CD14-positive monocyte (primary cell): ENCODE results near the gene GPR39. TPM values are rescaled to one million over a fixed set of nuclear protein-coding genes. Genes with fewer than 3 reads are reported as not detected.
A peak's percentile ranks its signal among the peaks of the same experiment; 100 is the strongest.

Source experiments
- DNase-seq, 3 donors: peaks; one replicate each; pipeline ENCODE4 v3.0.0-alpha.2; 2011 to 2022
- H2AFZ ChIP-seq: 2 replicates; pipeline ENCODE4 v1.6.0; 2012; ENCODE audit warnings: mild to moderate bottlenecking, low read depth, low read length, inconsistent platforms; ENCODE audit not compliant: insufficient read depth, poor library complexity, severe bottlenecking
- H3K27ac ChIP-seq, 2 donors: 1 replicate in 1 of 2; 2 replicates in 1 of 2; pipeline ENCODE4 v1.5.1; 2012 to 2013; ENCODE audit warnings: low read length in 2 of 2, control low read depth in 1 of 2, inconsistent platforms in 1 of 2, low read depth in 1 of 2, mild to moderate bottlenecking in 1 of 2
- H3K27me3 ChIP-seq, 2 donors: one replicate each; pipeline versions ENCODE4 v1.6.0 to v1.6.1; 2011 to 2013; ENCODE audit warnings: low read length in 2 of 2; ENCODE audit not compliant: control insufficient read depth in 2 of 2, insufficient read depth in 2 of 2
- H3K36me3 ChIP-seq, 2 donors: replicated peaks in 1 of 2; 1 replicate in 1 of 2; 2 replicates in 1 of 2; pipeline versions ENCODE4 v1.5.1 to v1.6.1; 2012 to 2013; ENCODE audit warnings: low read length in 2 of 2, control low read depth in 1 of 2, inconsistent platforms in 1 of 2, mild to moderate bottlenecking in 1 of 2; ENCODE audit not compliant: insufficient read depth in 2 of 2, control insufficient read depth in 1 of 2
- H3K4me1 ChIP-seq, 2 donors: 1 replicate in 1 of 2; 2 replicates in 1 of 2; pipeline versions ENCODE4 v1.5.1 to v1.6.1; 2012 to 2013; ENCODE audit warnings: low read length in 2 of 2, control low read depth in 1 of 2, inconsistent platforms in 1 of 2, mild to moderate bottlenecking in 1 of 2, moderate library complexity in 1 of 2; ENCODE audit not compliant: insufficient read depth in 2 of 2, control insufficient read depth in 1 of 2
- H3K4me2 ChIP-seq: replicated peaks from 2 replicates; pipeline ENCODE3; 2012; ENCODE audit warnings: low read length, moderate library complexity, mild to moderate bottlenecking; ENCODE audit not compliant: poor library complexity, severe bottlenecking; ENCODE audit errors: extremely low read depth
- H3K4me3 ChIP-seq, 3 experiments: fragments of 200-600 bp in 1 of 3; sonication (generic) in 1 of 3; replicated peaks in 1 of 3; 1 replicate in 2 of 3; 2 replicates in 1 of 3; pipeline ENCODE4 v1.5.1; 2011 to 2013; ENCODE audit warnings: low read length in 3 of 3, mild to moderate bottlenecking in 3 of 3, control low read depth in 2 of 3, low read depth in 2 of 3, inconsistent platforms in 1 of 3, moderate library complexity in 1 of 3
- H3K79me2 ChIP-seq: 2 replicates; pipeline ENCODE4 v1.6.0; 2012; ENCODE audit warnings: mild to moderate bottlenecking, control low read depth, inconsistent platforms, low read length, moderate library complexity; ENCODE audit not compliant: insufficient read depth
- H3K9ac ChIP-seq: 2 replicates; pipeline ENCODE4 v1.6.0; 2017; ENCODE audit warnings: low read length, mild to moderate bottlenecking; ENCODE audit not compliant: insufficient read depth, poor library complexity, severe bottlenecking
- H3K9me3 ChIP-seq, 2 donors: replicated peaks in 1 of 2; 1 replicate in 1 of 2; 2 replicates in 1 of 2; pipeline versions ENCODE4 v1.5.1 to v1.6.1; 2012 to 2013; ENCODE audit warnings: low read length in 2 of 2, control low read depth in 1 of 2; ENCODE audit not compliant: control insufficient read depth in 1 of 2, insufficient read depth in 1 of 2
- H4K20me1 ChIP-seq: 2 replicates; pipeline ENCODE4 v1.6.0; 2012; ENCODE audit warnings: mild to moderate bottlenecking, low read length, control low read depth, moderate library complexity; ENCODE audit not compliant: insufficient read depth
- H3K27ac Mint-ChIP-seq, 7 donors: one replicate each; pipeline ENCODE4 v1.8.0; 2020; ENCODE audit warnings: mild to moderate bottlenecking in 7 of 7, mixed read lengths in 7 of 7, moderate library complexity in 6 of 7, inconsistent platforms in 2 of 7
- H3K27me3 Mint-ChIP-seq, 3 donors: one replicate each; pipeline ENCODE4 v1.8.0; 2021 to 2022; ENCODE audit warnings: low read depth in 3 of 3, mild to moderate bottlenecking in 3 of 3, mixed read lengths in 3 of 3, moderate library complexity in 3 of 3, inconsistent platforms in 1 of 3
- H3K36me3 Mint-ChIP-seq, 2 donors: one replicate each; pipeline ENCODE4 v1.8.0; 2020; ENCODE audit warnings: mixed read lengths in 2 of 2, inconsistent platforms in 1 of 2, mild to moderate bottlenecking in 1 of 2
- H3K4me1 Mint-ChIP-seq: one replicate; pipeline ENCODE4 v1.8.0; 2020; ENCODE audit warnings: mild to moderate bottlenecking, mixed read lengths
- H3K4me3 Mint-ChIP-seq, 2 donors: one replicate each; pipeline ENCODE4 v1.8.0; 2020; ENCODE audit warnings: mild to moderate bottlenecking in 2 of 2, mixed read lengths in 2 of 2, moderate library complexity in 1 of 2
- H3K9me3 Mint-ChIP-seq, 7 donors: one replicate each; pipeline ENCODE4 v1.8.0; 2020 to 2022; ENCODE audit warnings: mixed read lengths in 7 of 7, mild to moderate bottlenecking in 6 of 7, moderate library complexity in 6 of 7, inconsistent platforms in 2 of 7
- CTCF ChIP-seq: fragments of 200-600 bp; IDR thresholded peaks from one replicate; pipeline ENCODE4 v1.8.0; 2022; ENCODE audit warnings: antibody characterized with exemption, mild to moderate bottlenecking
- WGBS: methylation state at CpG from one replicate; pipeline ENCODE4 v1.1.5; 2013; ENCODE audit warnings: missing lambda C conversion rate; ENCODE audit not compliant: insufficient coverage; 5-methylcytosine and 5-hydroxymethylcytosine counted together
- intact Hi-C, 2 donors: fragments of 100-400 bp; cut with micrococcal nuclease; formaldehyde crosslinking; loops; one replicate each; pipeline versions ENCODE4 v1.15.0 to v1.15.1; 2023
- polyA plus RNA-seq, 3 donors: library from polyadenylated mRNA; depleted of rRNA in 1 of 3; unstranded in 2 of 3; stranded (reverse) in 1 of 3; fragments of 300-500 nt in 2 of 3; fragments of >200 nt in 1 of 3; fragmentation: Illumina TruSeq in 2 of 3; gene quantifications; 1 replicate in 2 of 3; 2 replicates in 1 of 3; pipeline ENCODE4 v1.2.3, GENCODE V29; 2012 to 2021

GPR39 gene
- polyA plus RNA-seq, 3 donors: 0.12 TPM; not detected in 2

- H3K27me3 Mint-ChIP-seq: peaks cover 2 to 9% (median 2%) of the 10 kb centered on the region in 3 donors
- no peaks in the 10 kb centered on the region for H3K36me3 ChIP-seq
- peak overlapping the region; percentile 42 for H2AFZ ChIP-seq
- H3K27me3 ChIP-seq: no peaks in the 10 kb centered on the region
- peak overlapping the region; percentile 7 for H3K4me2 ChIP-seq
- H3K27ac ChIP-seq: no peak overlapping the region
- H3K9ac ChIP-seq: no peak overlapping the region
- DNase-seq: peak; percentile 47 to 55 (median 50)
- WGBS: 16% methylated on average over 9 of the region's 18 CpGs
- no peaks in the 10 kb centered on the region for H4K20me1 ChIP-seq
- no peaks in the 10 kb centered on the region for H3K36me3 Mint-ChIP-seq
- H3K9me3 ChIP-seq: no peaks in the 10 kb centered on the region
- intact Hi-C loops: no loop called here
- peaks cover 8% of the 10 kb centered on the region for H3K4me1 Mint-ChIP-seq
- H3K27ac Mint-ChIP-seq: peak overlapping the region in 1 of 7 donors; percentile 20
- H3K4me3 Mint-ChIP-seq: peak overlapping the region in 1 of 2 donors; percentile 27
- no peak for TF ChIP-seq CTCF
- H3K4me3 ChIP-seq: no peak overlapping the region
- H3K9me3 Mint-ChIP-seq: peaks cover 0 to 6% (median 0%) of the 10 kb centered on the region in 7 donors
- peaks cover 4 to 10% of the 10 kb centered on the region in 2 donors for H3K4me1 ChIP-seq
- no peaks in the 10 kb centered on the region for H3K79me2 ChIP-seq
These were observed 229.3 kb downstream of the GPR39 start for GRCh38 chr2:132645722-132646539.

DNA sequence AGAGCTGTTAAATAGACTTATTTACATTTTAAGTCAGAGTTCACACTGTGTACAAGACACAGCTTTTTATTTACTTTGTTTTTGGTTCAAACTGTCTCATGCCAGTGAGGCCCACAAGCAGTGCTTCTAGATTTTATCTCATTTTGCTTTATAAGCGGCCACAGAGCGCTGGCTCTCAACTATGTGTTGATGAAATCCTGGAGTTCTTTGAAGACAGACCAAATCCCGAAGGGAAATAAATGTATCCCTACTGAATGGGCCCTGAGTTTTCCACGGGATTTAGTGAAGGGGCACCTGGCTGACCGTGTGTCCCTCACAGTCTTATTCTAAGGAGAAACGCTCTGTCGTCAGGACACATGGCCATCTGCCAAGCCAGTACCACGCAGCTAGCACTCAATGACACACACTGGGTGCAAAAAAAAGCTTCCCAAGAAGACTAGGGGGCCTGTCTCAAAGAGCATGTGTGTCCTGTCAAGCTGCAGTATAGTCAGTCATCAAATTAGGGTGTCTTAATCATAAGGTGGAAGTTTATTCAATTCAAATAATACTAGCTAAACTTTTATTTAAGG is 230.0 kb downstream of the GPR39 start:
- Mint-ChIP-seq H3K4me3 (no peak overlapping the region), H3K27ac (no peak overlapping the region), H3K9me3 (peaks cover 0 to 6% (median 0%) of the 10 kb centered on the region in 7 donors), H3K27me3 (peaks cover 2 to 10% (median 2%) of the 10 kb centered on the region in 3 donors), H3K4me1 (peaks cover 8% of the 10 kb centered on the region), H3K36me3 (no peaks in the 10 kb centered on the region)
- DNase-seq: no peak
- 89% methylated on average over 8 of the region's 8 CpGs for WGBS
- Histone ChIP-seq H3K9me3 (no peaks in the 10 kb centered on the region), H3K27ac (no peak overlapping the region), H3K27me3 (no peaks in the 10 kb centered on the region), H3K4me2 (no peak overlapping the region), H3K79me2 (no peaks in the 10 kb centered on the region), H4K20me1 (no peaks in the 10 kb centered on the region), H3K9ac (no peak overlapping the region), H3K36me3 (no peaks in the 10 kb centered on the region), H3K4me1 (peaks cover 4 to 10% of the 10 kb centered on the region in 2 donors), H2AFZ (no peak overlapping the region), H3K4me3 (no peak overlapping the region)
- TF ChIP-seq CTCF: no peak
- intact Hi-C loops: no loop called here
